SK-N-MC (cell line): ENCODE results near the gene NPM1.
"Not testable (repeated sequence)": the region's sequence is repeated elsewhere in the genome, so short reads cannot be mapped to it uniquely, and the experiment has no call there.

Experiments used
- DNase-seq: peaks from one replicate; pipeline ENCODE4 v3.0.0-alpha.2; 2011; ENCODE audit warnings: low read depth, low spot score
- H3K27ac ChIP-seq: fragments of 200-600 bp; sonication (generic); 2 replicates; pipeline ENCODE4 v1.5.1; 2016; ENCODE audit warnings: mixed run types
- H3K36me3 ChIP-seq: fragments of 200-600 bp; sonication (generic); 2 replicates; pipeline ENCODE4 v1.6.1; 2017; ENCODE audit warnings: antibody characterized with exemption, low read length, mixed read lengths; ENCODE audit not compliant: insufficient read depth
- H3K4me3 ChIP-seq: fragments of 200-600 bp; sonication (generic); 2 replicates; pipeline ENCODE4 v1.5.1; 2016
- H3K9ac ChIP-seq: fragments of 200-600 bp; sonication (generic); 2 replicates; pipeline ENCODE4 v1.8.0; 2017; ENCODE audit warnings: mixed run types, mixed read lengths; ENCODE audit not compliant: insufficient read length
- H3K9me3 ChIP-seq: fragments of 200-600 bp; sonication (generic); 2 replicates; pipeline ENCODE4 v1.6.1; 2017; ENCODE audit warnings: low read depth, mild to moderate bottlenecking, antibody characterized with exemption, low read length, moderate library complexity, mixed read lengths
- EZH2 ChIP-seq: fragments of 200-600 bp; sonication (generic); IDR thresholded peaks from one replicate; pipeline ENCODE4 v1.6.1; 2017; ENCODE audit warnings: antibody characterized with exemption
- FOXP2 ChIP-seq: optimal IDR thresholded peaks from 2 replicates; pipeline ENCODE3; 2011; ENCODE audit warnings: mild to moderate bottlenecking, moderate library complexity; ENCODE audit not compliant: insufficient read depth; ENCODE audit errors: extremely low read length, control extremely low read depth
- POLR2AphosphoS5 ChIP-seq: IDR thresholded peaks from 2 replicates; pipeline ENCODE4 v1.6.1; 2012; ENCODE audit warnings: mild to moderate bottlenecking, low read depth, low read length, borderline replicate concordance

NPM1 gene

GRCh38 chr5:171387345-171387969, at the start of gene NPM1:
Gene NPM1 (plus strand): TSS chr5:171387849. CDS start chr5:171387949, 100 bp downstream.
- peaks cover 43% of the 10 kb centered on the region for H3K36me3 ChIP-seq
- H3K9ac ChIP-seq, result peak within 1 kb of the TSS; percentile 100
- peak within 1 kb of the TSS; percentile 98 for H3K4me3 ChIP-seq
- H3K27ac ChIP-seq, result peak within 1 kb of the TSS; percentile 97
- H3K9me3 ChIP-seq, result no peaks in the 10 kb centered on the region
- TF ChIP-seq POLR2AphosphoS5 (peak; percentile 94), EZH2 (no peak)
- DNase-seq, result peak; percentile 94

- Histone ChIP-seq H3K27ac (no peak overlapping the region), H3K36me3 (no peaks in the 10 kb centered on the region), H3K4me3 (no peak overlapping the region), H3K9ac (no peak overlapping the region), H3K9me3 (no peaks in the 10 kb centered on the region)
- no peak for TF ChIP-seq POLR2AphosphoS5
- no peak for TF ChIP-seq EZH2
- TF ChIP-seq FOXP2, result no peak
- DNase-seq, result no peak
These were observed 47.6 kb upstream of the NPM1 start for GRCh38 chr5:171340042-171340441.

DNA sequence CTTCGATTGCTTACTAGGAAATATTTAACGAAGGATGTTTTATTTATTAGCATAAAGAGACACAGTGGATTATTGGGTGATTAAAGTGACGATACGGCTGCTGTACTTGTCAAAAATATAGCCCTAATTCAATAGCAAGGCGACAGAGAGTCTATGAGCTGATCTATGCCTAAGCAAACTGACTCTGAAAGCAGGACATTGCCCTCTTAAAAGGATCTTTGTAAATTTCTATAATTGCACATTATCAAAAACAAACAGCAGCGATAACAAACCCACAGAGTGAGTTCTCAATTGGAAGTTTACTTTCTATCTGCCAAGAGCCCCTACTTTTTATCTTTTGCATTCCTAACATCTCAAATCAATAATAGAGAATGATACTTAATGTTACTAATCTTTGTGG, 47.2 kb upstream of the NPM1 start:
- H3K36me3 ChIP-seq, result no peaks in the 10 kb centered on the region
- no peak overlapping the region for H3K9ac ChIP-seq
- H3K27ac ChIP-seq, result no peak overlapping the region
- DNase-seq, result no peak
- H3K9me3 ChIP-seq, result no peaks in the 10 kb centered on the region
- H3K4me3 ChIP-seq, result no peak overlapping the region
- TF ChIP-seq POLR2AphosphoS5 (no peak), FOXP2 (no peak), EZH2 (no peak)

- no peak overlapping the region for H3K27ac ChIP-seq
- H3K9me3 ChIP-seq, result no peaks in the 10 kb centered on the region
- TF ChIP-seq EZH2, result no peak
- no peak for TF ChIP-seq FOXP2
- TF ChIP-seq POLR2AphosphoS5, result no peak
- no peak overlapping the region for H3K4me3 ChIP-seq
- H3K9ac ChIP-seq, result no peak overlapping the region
- peak; percentile 34 for DNase-seq
- no peaks in the 10 kb centered on the region for H3K36me3 ChIP-seq
These were observed 45.1 kb upstream of the NPM1 start for GRCh38 chr5:171342362-171343111.

DNA sequence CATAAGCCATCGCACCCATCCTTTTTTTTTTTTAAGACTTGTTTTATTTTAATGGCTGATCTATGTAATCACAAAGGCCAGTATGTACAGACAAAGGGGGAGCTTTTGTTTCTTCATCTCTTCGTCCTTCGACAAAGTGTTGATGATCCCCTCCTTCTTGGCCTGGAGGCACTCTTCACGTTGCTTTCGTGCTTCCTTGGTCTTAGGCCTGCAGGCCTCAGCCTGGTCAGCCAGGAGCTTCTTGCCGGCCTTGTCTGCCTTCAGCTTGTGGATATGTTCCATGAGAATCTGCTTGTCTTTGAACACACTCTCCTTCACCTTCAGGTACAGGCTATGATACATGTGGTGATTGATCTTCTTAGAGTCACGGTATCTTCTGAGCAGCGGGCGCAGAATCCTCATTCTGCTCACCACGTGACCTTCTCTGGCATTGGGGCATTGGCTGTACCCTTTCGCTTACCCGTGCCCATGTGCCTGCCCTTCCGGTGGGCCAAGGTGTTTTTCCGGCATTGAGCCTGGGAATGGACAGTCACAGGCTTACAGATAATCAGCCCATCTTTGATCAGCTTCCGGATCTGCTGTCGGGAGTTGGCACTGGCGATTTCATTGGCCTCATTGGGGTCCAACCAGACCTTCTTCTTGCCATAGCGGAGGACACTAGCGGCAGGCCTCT, 42.6 kb upstream of the NPM1 start:
- Histone ChIP-seq H3K9ac (no peak overlapping the region), H3K27ac (no peak overlapping the region), H3K9me3 (no peaks in the 10 kb centered on the region), H3K36me3 (no peaks in the 10 kb centered on the region), H3K4me3 (no peak overlapping the region)
- DNase-seq, result no peak
- TF ChIP-seq EZH2 (no peak), FOXP2 (no peak), POLR2AphosphoS5 (no peak)

GRCh38 chr5:171351536-171352073, 36.0 kb upstream of the NPM1 start:
- H3K9ac ChIP-seq, result no peak overlapping the region
- H3K9me3 ChIP-seq, result no peaks in the 10 kb centered on the region
- TF ChIP-seq FOXP2, result no peak
- no peak for TF ChIP-seq POLR2AphosphoS5
- no peak for TF ChIP-seq EZH2
- H3K27ac ChIP-seq, result no peak overlapping the region
- H3K4me3 ChIP-seq, result no peak overlapping the region
- H3K36me3 ChIP-seq, result no peaks in the 10 kb centered on the region
- no peak for DNase-seq

- no peak overlapping the region for H3K27ac ChIP-seq
- H3K4me3 ChIP-seq, result no peak overlapping the region
- H3K36me3 ChIP-seq, result no peaks in the 10 kb centered on the region
- H3K9me3 ChIP-seq, result no peaks in the 10 kb centered on the region
- H3K9ac ChIP-seq, result no peak overlapping the region
- no peak for TF ChIP-seq EZH2
- no peak for TF ChIP-seq FOXP2
- no peak for TF ChIP-seq POLR2AphosphoS5
- DNase-seq, result no peak
These were observed 32.3 kb upstream of the NPM1 start for GRCh38 chr5:171355302-171355724.

DNA sequence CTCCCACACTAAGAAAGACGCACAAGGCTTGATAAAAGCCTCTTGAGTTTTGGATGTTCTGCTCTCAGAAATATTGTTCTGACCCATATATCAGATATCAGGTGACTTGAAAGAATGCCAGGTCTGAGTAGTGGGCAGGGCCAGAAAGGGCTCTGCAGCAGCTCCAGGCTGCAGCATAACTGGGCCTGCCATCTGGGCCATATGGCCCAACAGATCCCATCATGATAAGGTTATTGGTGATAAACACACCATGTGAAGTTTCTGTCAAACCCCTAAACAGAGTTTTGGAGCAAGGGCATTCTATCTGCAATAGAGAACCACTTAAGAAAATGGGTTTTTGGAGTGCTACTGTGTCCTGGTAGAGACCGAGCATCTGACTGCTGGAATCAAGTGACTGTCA, 29.8 kb upstream of the NPM1 start:
- no peak overlapping the region for H3K9ac ChIP-seq
- no peak for TF ChIP-seq POLR2AphosphoS5
- TF ChIP-seq FOXP2, result no peak
- no peak for TF ChIP-seq EZH2
- no peak overlapping the region for H3K4me3 ChIP-seq
- H3K27ac ChIP-seq, result no peak overlapping the region
- no peak for DNase-seq
- H3K9me3 ChIP-seq, result no peaks in the 10 kb centered on the region
- H3K36me3 ChIP-seq, result no peaks in the 10 kb centered on the region

DNA sequence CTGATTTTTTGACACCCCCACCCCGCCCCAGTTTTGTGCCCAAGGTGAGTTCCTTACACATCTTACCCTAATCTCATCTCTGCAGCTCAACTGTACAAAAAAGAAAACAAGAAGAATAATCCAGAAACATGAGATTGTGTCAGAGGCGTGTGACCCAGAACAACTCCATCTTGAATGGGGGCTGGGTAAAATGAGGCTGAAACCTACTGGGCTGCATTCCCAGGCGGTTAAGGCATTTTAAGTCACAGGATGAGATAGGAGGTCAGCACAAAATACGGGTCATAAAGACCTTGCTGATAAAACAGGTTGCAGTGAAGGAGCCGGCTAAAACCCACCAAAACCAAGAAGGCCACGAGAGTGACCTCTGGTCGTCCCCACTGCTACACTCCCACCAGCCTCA, 26.5 kb upstream of the NPM1 start:
- not testable (repeated sequence) for DNase-seq, H3K9ac ChIP-seq, H3K4me3 ChIP-seq, H3K27ac ChIP-seq, H3K9me3 ChIP-seq, H3K36me3 ChIP-seq

GRCh38 chr5:171363249-171363648, 24.4 kb upstream of the NPM1 start:
- DNase-seq, H3K4me3 ChIP-seq, H3K36me3 ChIP-seq, H3K9me3 ChIP-seq, H3K9ac ChIP-seq, H3K27ac ChIP-seq: not testable (repeated sequence)
